ENCODE data around the gene RNF149. TPM values are rescaled to one million over a fixed set of nuclear protein-coding genes. Genes with fewer than 3 reads are reported as not detected.
A peak's percentile ranks its signal among the peaks of the same experiment; 100 is the strongest.

Gene RNF149
- 57.8 and 104 TPM in 2 replicates for total RNA-seq

DNA sequence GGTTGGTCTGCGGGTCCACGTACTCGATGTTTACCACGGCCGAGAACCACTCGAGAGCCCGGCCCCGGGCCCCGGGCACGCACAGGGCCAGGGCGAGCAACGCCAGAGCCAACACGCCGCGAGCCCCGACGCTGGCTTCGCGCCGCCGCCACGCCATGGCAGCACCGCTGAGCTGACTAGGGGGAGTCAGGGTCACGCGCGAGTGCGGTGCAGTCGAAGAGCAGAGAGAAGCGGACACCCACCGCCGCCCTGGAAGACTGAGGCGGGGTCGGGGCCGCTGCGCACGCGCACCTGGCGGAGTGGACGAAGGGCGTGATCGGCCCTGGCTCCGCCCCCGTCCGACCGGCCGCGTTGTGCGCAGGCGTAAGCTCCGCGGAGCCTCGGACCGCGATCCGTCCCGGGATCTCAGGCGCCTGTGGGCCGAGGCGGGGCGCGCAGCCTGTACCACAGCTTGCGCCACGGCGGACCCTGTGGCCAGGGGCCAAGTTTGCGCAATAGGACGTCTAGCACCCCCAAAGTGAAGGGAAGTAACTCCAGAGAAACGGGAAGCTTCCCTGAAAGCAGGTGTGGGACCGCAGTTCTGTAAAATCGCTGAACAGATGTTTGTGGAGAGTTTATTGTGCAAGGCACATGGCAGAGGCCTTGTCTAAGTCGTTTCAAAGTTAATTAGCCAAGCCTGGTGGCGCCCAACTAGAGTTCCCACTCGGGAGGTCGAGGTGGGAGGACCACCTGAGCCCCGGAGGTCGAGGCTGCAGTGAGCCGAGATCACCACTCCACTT is at the start of gene RNF149:
Gene RNF149, minus strand, starts transcription at position 270 of the 779 bp plus-strand sequence. Its CDS starts 113 bp downstream, at position 157.

GRCh38 chr2:101252408-101253012 is 56.0 kb downstream of the RNF149 start, which contains the start of gene CNOT11:
Gene CNOT11, plus strand, starts transcription at chr2:101252886. Its CDS starts 79 bp downstream, at chr2:101252965.

Small RNA genes lying within 50 kb of the gene (small RNA-seq; reads per million reads assigned to genes)
- gene MIR5696 (ENCODE audit: low replicate concordance) = 0.10 reads per million
- gene SNORD89 (ENCODE audit: low replicate concordance) = 22.7 reads per million, percentile 97 among the genes with 10 or more reads in this experiment

Other genes starting within 250 kb of the RNF149 start
- 8.1 and 19.5 TPM in 2 replicates for gene TBC1D8, start 157.3 kb downstream of the RNF149 start, total RNA-seq
- 67.6 and 73.3 TPM in 2 replicates for gene CNOT11, start 55.8 kb downstream of the RNF149 start, total RNA-seq
- gene CREG2, start 78.8 kb upstream of the RNF149 start, total RNA-seq = 1.3 TPM in 1 of 2 replicates, not detected in the other
- gene RFX8, start 166.4 kb upstream of the RNF149 start, total RNA-seq = 3.1 and 23.3 TPM in 2 replicates

Measured in placental pericyte (primary cell).